Activated CD4-positive, alpha-beta T cell treated with anti-CD3 and anti-CD28 coated beads for 1 hour (primary cell): ENCODE data around the gene SSH3.
A peak's percentile ranks its signal among the peaks of the same experiment; 100 is the strongest.
"Not testable (repeated sequence)": the region's sequence is repeated elsewhere in the genome, so short reads cannot be mapped to it uniquely, and the experiment has no call there.

ENCODE experiments used
- DNase-seq: peaks from one replicate; pipeline ENCODE4 v3.0.0-alpha.2; 2020

Gene SSH3, protein sequence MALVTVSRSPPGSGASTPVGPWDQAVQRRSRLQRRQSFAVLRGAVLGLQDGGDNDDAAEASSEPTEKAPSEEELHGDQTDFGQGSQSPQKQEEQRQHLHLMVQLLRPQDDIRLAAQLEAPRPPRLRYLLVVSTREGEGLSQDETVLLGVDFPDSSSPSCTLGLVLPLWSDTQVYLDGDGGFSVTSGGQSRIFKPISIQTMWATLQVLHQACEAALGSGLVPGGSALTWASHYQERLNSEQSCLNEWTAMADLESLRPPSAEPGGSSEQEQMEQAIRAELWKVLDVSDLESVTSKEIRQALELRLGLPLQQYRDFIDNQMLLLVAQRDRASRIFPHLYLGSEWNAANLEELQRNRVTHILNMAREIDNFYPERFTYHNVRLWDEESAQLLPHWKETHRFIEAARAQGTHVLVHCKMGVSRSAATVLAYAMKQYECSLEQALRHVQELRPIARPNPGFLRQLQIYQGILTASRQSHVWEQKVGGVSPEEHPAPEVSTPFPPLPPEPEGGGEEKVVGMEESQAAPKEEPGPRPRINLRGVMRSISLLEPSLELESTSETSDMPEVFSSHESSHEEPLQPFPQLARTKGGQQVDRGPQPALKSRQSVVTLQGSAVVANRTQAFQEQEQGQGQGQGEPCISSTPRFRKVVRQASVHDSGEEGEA

DNA sequence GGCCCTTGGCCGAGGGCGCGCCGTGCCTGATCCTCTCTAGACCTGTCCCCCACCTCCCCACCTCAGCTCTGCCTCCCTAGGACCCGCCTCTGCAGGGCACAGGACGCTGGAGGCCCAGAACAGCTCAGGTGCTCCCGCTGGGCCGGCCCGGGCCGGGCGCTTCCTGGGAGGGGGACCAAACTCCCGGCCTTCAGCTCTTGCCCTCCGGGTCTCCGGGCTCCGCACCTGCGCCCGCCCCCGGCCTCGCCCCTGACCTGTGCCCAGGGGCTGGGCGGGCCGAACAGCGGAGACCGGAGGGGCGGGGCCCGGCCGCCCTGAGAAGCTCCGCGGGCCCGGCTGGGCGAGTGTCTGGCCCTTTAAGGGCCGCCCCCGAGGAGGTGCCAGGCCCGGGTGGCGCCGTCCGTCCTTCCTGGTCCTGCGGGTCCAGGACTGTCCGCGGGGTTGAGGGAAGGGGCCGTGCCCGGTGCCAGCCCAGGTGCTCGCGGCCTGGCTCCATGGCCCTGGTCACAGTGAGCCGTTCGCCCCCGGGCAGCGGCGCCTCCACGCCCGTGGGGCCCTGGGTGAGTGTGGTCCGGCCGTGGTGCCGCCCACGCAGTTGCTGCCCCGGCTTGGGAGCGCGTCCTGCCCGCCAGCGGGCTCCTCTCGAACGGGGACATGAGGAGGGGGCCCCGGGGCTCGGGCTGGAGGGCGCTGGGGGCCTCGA lies at the start of gene SSH3:
TSS of gene SSH3 (plus strand) at position 399 of the 703 bp plus-strand sequence. CDS start at position 495, 96 bp downstream.
- DNase-seq, result no peak

DNA sequence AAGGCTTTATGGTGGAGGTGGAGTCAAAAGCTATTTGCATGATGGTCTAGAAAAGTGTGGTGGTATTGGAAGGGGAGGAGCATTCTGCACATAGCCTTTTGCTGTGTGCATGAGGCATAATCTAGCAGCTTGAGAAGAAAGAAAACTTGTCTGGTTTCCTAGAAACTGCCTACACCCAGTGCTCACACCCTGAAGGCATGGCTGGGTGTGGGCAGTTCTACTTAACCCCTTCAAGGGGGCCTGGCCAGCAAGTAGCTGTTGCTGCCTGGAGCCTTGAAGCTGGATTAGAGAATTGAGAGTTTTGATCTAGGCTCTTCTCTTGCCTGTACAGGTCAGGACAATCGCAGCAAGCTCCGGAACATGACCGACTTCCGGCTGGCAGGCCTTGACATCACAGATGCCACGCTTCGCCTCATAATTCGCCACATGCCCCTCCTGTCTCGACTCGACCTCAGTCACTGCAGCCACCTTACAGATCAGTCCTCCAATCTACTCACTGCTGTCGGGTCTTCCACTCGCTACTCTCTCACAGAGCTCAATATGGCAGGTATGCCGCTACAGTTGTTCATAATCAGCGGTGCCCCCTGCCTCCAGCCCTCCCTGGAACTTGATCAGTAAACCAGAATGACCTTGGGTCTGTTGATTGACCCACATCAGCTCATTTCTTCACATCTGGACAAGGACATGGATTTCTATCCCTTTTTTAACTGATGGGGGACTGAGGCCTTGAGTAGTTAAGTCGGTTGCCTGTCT lies 49.3 kb upstream of the SSH3 start:
- no peak for DNase-seq

DNA sequence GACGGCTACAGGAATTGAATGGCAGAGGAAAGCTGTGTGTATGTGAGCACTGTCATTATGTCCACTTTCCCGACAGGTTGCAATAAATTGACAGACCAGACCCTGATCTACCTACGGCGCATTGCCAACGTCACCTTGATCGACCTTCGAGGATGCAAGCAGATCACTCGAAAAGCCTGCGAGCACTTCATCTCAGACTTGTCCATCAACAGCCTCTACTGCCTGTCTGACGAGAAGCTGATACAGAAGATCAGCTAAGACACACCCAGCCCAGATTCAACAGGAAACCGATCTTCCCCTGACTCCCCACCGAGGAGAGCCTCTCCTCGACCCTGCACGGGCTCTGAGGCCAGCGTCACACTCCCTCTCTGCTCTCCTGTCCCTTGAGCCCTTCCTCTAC lies 48.5 kb upstream of the SSH3 start:
- no peak for DNase-seq

DNA sequence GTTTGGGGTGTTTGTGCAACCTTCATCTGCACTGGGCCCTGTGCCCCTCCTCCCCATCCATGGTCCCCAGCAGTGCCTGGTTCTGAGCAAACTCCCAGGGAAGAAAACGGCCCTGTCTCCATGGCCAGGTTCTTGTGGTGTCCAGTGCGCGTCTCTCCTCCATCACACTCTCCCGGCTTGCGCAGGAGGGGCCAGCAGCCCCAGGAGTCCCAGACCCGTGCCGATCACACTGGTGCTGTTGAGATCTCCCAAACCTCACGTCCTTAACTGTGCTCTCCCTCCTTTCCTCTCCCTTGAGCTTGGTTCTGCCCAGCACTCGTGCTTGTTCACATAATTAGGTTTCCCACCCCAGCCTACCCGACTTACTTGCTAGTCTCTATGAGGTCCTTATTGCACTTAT lies 48.0 kb upstream of the SSH3 start:
- DNase-seq, result no peak

DNA sequence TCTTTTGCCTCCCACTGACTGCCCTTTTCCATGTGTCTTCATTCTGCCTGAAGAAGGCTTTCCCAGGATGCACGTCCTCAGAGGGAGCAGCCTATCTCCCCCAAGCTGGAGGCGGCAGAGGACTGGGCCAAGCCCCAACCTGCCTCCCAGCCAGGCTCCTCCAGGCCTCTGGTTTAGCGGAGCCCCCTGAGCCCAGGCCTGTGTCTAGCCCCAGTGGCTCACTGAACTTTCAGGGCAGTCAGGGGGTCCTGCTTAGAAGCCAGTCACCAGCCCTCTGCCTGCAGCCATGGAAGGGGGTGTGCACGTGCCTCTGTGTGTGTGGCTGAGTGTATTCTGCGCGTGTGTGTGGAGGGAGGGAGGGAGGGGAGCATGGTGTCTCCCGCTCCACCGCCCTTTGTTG lies 47.5 kb upstream of the SSH3 start:
- no peak for DNase-seq

DNA sequence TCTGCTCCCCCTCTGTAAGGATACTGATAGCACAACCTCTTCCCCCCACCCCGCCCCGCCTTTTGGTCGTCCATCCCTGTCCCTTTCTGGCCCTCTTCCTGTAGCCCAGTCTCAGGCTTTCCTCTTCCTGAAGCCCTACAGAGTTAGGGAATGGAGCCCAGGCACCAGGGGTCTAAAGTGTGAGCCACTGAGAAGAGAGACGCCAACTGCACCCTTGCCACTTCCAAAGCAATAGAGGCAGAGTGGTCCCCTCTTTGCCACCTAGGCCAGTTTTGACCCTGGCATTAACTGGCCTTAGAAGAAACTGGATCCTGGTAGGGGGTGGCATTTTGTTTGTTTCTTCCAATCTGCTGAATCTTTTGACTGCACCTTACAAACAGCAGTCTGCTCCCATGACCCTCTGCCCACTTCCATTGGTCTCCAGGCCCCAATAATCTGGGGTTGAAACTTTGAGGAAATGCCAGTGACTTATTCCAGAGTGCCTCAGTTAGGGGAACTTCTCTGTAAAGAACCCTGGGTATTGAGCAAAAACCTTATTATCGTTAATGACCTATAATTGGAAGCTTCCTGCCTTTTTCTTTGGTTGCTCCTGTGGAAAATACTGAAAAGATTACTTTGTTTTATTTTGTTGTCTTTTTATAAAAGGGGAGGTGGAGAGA lies 46.7 kb upstream of the SSH3 start:
- DNase-seq, result no peak

DNA sequence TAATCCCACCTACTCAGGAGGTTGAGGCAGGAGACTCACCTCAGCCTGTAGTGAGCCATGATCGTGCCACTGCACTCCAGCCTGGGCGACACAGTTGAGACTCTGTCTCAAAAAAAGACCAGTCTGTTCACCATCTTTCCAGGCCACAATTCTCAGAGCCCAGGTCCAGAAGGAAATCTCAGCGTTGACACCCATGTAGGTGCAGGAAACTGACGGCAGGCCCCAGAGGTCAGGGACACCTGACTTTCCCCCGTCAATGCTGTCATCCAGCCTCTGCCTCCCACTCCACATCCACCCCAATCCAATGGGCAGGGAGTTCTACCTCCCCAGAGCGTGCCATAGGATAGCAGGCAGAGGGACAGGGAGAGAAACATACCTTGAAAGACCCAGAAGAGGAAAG lies 42.9 kb upstream of the SSH3 start:
- no peak for DNase-seq

DNA sequence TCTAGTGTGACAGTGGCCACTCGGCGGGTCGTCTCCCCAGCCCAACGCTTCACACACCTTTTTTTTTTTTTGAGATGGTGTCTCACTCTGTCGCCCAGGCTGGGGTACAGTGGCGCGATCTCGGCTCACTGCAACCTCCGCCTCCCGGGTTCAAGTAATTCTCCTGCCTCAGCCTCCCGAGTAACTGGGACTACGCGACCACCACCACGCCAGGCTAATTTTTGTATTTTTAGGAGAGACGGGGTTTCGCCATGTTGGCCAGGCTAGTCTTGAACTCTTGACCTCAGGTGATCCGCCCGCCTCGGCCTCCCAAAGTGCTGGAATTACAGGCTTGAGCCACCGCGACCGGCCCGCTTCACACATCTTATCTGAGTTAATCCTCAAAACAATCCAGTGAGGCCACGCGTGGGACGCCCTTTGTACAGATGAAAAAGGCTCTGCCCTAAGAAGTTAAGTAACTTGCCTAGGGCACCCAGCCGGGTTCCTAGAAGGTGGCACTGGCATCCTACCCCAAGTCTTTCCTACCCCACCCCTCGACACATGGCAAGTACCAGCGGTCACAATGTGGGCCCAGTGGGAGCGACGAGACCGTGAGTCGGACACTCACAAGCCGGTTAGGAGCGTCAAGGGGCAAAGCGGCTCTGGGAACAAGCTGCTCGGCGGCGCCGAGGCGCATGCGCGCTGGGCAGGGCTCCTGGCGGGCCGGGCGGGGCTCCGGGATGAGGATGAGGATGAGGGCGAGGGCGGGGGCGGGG lies 42.3 kb upstream of the SSH3 start:
- DNase-seq, result not testable (repeated sequence)

DNA sequence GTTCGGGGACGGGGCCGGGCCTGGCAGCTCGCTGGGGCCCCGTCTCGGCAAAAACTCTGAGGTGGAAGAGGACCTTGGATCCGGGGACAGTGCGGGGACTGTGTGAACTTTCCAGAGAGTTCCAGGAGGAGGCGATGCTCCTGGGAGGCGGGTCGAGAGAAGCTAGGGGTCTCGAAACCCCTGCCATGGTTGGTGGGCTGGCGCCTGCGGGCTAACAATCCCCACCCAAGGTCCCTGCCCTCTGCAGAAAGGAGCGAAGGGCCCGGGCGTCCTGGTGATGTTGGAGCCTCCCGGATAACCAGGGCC lies 41.7 kb upstream of the SSH3 start:
- DNase-seq, result no peak

DNA sequence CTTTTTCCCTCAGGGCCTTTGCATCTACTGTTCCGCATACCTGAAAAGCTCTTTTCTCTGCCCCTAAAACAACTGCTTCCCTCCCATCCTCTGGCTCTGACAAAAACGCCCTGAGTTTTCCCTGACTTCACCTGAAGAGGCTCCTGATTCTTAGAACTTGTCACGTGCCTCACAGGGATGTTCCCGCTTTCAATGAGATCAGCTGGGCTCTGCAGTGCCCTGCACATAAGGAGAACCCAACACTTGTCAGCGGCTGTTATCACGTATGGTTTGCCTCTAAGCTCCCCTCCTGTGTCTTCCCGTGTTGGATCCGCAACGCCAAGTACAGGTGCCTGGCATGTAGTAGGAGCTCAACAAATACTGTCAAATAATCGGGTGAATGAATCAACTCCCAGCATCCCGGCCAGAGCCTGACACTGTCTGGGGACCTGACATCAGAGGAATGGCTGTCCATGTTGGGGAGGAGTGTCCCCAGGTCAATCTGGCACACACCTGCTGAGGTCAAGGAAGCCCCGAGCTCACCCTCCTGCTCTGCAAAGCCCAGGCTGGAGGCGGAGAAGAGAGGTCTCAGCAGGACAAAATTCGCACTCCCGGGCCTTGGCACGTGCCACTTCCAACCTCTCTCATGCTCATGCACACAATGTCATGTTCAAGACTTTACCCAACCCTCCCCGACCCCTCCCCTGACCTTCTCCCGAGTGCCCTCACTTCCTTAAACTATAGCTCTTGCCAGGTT lies 41.2 kb upstream of the SSH3 start:
- DNase-seq, result no peak

DNA sequence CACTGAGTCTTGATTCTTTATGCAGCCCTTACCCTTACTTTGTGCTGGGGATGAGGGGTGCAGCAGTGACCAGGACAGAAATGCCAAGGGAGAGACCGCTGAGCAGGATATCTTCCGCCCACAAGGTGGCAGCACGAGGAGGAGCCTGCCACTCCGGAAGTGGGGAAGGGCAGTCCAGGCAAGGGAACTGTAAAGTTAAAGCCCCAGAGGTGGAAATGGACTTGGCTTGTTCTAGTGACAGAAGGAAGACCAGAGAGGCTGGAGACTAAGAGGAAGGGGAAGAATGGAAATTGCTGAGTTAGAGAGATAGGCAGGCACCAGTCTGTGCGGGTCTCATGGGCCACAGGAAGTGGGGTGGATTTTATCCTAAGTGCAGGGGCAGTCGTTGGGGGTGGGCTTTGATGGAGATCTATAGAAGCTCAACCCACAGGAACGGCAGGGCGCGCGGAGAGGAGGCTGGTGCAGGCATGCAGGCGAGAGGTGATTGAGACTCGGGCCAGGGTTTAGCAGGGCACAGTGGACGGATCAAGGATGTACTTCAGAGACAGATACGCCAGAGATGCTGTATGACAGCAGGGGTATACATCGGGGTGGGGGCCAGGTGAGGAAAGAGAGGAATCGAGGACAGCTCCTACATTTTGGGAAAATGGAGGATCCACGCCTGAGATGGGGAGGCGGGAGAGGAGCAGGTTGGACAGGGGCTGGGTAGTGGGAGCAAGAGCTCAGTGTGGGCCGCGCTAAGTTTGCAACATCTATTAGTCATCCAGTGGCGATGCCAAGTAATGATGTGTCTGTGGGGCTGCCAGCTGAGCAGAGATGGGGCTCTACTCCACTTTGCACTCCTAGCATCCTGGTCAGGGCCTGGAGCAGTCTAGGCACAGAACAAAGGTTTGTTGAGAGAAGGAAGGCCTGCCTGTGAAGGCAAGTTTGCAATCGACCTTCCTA lies 40.3 kb upstream of the SSH3 start:
- peak; percentile 53 for DNase-seq

DNA sequence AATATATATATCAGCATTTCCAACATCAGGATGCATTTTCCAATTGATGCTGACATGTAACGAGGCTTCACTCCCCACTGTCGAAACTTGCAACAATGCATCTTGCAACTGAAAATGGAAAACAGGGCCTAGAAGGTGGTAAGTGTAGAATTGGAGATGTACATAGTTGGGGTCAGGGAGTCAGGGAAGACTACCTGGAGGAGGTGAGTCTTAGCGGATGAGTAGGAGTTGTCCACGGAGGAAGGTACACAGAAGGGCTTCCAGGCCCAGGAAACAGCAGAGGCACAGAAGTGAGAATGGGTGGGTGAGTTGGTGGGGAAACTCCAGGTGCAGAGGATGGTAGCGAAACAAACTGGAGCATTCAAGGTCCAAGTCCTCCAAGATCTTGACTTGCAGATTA lies 39.1 kb upstream of the SSH3 start:
- DNase-seq, result no peak

DNA sequence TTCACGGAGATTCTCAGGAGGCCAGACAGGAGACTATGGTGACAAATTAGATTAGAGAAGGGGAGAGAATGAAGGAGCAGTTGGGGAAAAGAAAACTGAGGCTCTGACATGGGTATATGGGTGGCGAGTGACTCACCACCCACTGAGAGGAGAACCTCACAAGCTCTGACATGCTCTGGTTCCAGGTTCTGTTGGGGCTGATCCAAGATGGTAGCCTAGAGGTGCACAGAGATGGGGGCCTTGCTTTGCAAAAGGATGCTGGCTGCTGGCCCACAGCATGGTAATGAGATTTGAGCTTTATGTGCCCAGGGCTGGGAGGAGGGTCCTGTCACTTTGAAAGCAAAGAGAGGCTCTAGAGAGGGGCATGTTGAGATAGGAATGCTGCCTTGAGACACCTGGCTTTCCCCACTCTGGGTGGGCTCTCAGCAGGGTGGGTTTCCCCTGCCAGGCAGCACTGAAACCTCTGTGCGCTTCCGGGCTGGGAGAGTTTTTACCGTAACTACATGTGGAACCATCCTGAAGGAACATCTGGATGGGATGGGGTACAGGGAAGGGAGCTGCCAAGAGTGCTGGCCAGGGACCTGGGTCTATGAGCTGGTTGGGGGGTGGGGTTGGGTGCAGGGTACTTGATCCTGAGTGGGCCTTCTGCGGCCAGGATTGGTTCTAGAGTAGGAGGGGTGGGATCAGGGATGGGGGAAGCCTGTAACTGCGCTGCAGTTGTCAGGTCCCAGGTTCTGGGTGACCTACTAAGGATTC lies 38.3 kb upstream of the SSH3 start:
- DNase-seq, result no peak

DNA sequence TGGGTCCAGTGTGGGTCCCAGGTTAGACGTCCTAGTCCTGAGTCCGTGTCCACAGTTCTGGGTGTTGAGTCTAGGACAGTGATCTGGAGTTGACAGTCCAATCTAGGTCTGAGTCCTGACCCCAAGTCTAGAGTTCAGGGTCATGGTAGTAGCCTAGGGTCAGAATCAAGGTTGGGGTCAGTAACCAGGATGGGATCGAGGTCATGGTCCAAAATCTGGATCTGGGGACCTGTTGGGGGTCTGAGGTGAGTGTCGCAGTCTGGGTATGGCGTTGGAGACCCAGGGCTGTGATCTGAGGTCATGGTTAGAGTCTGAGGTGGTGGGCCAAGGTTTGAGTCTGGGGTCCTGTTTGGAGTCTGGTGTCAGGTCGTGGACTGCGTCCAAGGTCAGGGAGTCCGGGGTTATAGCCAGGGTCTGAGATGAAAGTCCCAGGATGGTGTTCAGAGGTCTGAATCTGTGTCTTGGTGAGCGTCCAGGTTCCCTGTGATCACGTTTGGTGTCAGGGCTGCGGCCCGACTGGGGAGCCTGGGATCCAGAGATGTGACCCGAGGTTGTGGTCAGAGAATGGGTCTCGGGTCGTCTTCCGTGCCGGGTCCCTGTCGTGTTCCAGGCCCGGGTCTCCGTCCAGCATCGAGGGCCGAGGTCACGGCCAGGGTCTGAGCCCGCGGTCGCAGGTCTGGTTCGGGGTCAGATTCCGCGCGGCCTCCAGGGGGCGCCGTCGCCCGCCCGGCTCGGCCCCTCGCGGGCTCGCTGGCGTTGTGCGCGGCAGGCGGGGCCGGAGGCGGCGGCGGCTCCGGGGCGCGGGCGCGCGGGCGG lies 37.5 kb upstream of the SSH3 start:
- peak; percentile 67 for DNase-seq

DNA sequence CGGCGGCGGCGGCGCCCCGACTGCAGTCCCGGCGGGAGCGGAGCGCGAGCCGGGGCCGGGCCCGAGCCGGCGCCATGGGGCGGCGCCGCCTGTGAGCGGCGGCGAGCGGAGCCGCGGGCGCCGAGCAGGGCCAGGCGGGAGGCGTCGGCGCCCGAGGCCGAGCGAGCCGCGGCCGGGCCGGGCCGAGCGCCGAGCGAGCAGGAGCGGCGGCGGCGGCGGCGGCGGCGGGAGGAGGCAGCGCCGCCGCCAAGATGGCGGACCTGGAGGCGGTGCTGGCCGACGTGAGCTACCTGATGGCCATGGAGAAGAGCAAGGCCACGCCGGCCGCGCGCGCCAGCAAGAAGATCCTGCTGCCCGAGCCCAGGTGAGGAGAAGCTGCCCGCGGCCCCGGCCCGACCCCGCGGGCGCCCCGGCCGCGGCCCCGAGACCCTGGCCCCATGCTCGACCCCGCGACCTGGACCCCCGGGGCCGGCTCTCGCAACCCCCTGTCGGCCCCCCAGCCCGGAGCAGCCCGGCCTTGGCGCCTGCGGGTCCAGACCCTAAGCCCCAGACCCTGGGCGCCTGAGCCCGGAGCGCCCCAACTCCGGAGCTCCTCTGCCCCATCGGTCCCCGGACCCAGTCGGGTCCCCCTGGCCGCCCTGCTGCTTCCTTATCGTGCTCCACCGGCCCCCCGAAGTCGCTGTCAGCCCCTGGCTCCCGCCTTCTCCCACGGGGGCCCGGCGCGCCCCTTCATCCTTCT lies 36.7 kb upstream of the SSH3 start, which contains the start of gene GRK2:
TSS of gene GRK2 (plus strand) at position 25 of the 739 bp plus-strand sequence. CDS start at position 252, 227 bp downstream.
- no peak for DNase-seq

DNA sequence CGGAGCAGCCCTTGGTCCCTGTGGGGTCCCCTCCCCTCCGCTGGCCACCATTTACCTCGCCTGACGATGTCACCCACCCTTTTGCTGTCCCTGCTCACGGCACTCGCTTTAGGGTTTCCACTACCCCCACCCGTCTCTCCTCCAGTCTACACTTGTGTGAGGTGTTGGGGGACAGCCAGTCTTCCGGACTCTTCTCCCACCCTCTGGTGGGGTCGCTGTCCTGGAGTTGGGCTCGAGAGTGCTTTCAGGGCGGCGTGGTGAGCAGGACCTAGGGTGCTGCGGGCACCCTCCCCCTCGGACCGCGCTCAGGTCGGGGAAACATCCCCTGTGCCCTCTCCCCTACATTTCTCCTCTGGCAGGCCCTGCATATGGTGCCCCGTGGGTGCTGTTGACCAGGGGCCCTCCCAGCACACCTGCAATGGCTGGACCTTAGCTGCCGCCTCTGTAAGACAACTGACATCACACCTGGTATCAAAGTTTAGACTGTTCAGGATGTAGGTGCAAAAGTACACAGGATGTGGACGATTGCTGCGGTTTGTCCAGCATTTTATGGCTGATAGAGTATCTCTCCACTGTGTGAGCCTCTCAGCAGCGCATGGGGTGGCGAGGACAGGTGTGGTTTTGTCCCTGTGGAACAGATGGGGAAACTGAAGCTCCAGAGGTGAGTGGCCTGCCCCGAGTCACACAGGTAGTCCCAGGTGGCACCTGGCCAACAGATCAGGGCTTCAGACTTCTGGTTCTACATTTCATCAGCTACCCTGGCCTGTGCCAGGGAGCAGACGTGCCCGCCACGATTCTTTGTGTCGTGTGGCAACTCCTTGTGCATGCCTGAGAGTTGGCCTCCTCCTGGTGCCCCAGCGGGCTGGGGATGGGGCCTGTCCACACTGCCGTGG lies 35.9 kb upstream of the SSH3 start:
- no peak for DNase-seq
